ENCODE data around the gene CNP. TPM values are rescaled to one million over a fixed set of nuclear protein-coding genes. Genes with fewer than 3 reads are reported as not detected.
"Not testable (repeated sequence)": the region's sequence is repeated elsewhere in the genome, so short reads cannot be mapped to it uniquely, and the experiment has no call there.

The CNP gene
- polyA plus RNA-seq, 3 donors from 2014 or later: 22.8 to 56.3 (median 44.1) TPM

DNA sequence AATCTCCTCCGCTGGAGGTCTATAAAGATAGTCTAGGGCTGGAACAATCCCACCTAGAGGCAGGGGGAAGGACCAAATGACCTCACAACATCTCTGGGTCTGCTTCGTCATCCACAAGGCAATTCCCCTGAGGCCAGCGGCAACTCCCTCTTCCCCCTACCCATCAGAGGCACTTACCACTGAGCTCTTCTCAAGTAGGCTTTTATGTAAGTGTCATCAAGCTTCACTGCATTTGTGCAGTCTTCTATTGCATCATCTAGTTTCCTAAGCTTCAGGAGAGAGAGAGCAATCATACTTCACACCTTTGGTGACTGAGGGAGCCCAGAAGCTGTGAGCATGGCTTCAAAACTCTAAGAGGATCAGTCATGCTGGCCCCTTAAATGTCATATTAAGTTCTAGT lies 21.0 kb downstream of the CNP start:
- no peak for DNase-seq
- H3K36me3 Mint-ChIP-seq: peaks cover 15 to 53% (median 40%) of the 10 kb centered on the region in 3 donors
- H3K9me3 Mint-ChIP-seq: no peaks in the 10 kb centered on the region
- H3K4me3 Mint-ChIP-seq: no peak overlapping the region
- H3K27me3 Mint-ChIP-seq (ENCODE audit: low read depth in 3 of 3): peaks cover 0 to 2% (median 2%) of the 10 kb centered on the region in 3 donors
- no peaks in the 10 kb centered on the region for H3K4me1 Mint-ChIP-seq
- no peak overlapping the region for H3K27ac Mint-ChIP-seq

DNA sequence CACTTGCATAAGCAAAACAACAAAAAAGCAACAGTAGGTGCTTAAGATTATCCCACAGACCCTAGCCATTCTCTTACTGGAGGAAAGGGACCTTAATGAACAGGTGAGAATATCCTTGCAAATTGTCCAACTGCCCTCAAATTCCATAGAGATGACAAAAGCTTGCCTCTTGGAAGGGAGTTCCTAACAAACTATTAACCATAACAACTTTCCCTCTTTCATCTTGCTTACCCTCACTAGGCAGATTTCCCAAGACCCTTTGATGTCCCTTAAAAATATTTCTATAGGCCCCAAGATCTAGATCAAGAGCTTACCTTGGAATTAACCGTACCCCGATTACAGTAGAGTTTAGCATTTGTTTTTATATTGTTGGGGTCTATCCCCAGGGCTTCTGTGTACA lies 21.8 kb downstream of the CNP start:
- peaks cover 14 to 53% (median 38%) of the 10 kb centered on the region in 3 donors for H3K36me3 Mint-ChIP-seq
- no peak overlapping the region for H3K4me3 Mint-ChIP-seq

DNA sequence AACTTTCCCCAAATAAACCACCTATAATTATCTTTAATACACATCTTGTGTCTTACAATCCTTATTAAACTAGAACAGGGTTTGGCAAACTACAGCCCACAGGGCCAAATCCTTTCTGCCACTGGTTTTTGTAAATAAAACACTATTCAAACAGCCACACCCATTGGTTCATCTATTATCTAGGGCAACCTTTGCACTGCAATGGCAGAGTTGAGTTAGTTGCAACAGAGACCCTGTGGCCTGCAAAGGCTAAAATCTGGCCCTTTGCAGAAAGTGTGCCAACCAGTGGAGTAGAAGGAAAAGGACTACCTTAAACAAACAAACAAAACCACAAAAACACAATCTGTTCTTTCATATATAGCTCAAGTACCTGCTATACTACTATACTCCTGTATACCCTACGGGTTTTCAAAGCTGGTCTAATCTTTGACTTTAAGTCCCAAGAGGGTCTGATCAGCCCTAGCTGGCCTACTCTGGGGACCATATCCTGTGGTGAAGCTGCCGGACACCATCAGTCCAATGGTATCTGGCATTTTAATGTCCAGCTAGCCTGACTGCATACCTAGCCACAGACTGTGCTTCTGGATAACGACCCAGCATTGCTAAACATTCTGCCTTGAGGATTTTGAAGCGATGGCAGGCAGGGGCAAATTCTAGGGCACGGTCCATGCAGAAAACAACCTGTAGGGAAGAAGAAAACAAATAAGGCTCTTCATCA lies 23.3 kb downstream of the CNP start:
- H3K27me3 Mint-ChIP-seq (ENCODE audit: low read depth in 3 of 3): peaks cover 0 to 2% (median 0%) of the 10 kb centered on the region in 3 donors
- H3K4me3 Mint-ChIP-seq: no peak overlapping the region
- no peak for DNase-seq
- H3K36me3 Mint-ChIP-seq: peaks cover 16 to 54% (median 36%) of the 10 kb centered on the region in 3 donors
- no peaks in the 10 kb centered on the region for H3K4me1 Mint-ChIP-seq
- H3K27ac Mint-ChIP-seq: no peak overlapping the region
- no peaks in the 10 kb centered on the region for H3K9me3 Mint-ChIP-seq

More for the DNA sequence above, 21.8 kb downstream of the CNP start:
- Mint-ChIP-seq H3K4me1 (no peaks in the 10 kb centered on the region), H3K27ac (peak overlapping the region in 2 of 6 donors; percentile 8 to 58), H3K9me3 (no peaks in the 10 kb centered on the region), H3K27me3 (ENCODE audit: low read depth in 3 of 3) (peaks cover 0 to 2% (median 2%) of the 10 kb centered on the region in 3 donors)
- DNase-seq: no peak

DNA sequence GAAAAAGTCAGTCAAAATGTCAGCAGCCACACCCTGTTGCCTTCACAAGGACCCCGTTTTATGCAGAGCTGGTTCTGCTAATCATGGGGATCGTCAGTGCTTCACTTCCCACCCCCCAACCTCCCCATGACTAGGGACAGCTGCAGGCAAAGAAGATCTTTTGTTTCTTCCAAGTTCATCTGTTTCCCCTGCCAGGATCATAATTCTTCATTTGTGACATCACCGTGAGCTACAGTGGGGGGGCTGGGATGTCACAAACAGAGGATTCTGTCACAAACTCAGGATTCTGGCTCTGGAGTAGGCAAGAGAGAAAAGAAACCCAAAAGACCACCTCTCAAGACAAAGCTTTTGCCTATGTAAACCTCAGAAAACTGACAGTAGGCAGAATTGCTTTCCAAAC lies 26.0 kb downstream of the CNP start:
- H3K27ac Mint-ChIP-seq: peak overlapping the region in 1 of 6 donors; percentile 20
- H3K9me3 Mint-ChIP-seq: no peaks in the 10 kb centered on the region
- no peak overlapping the region for H3K4me3 Mint-ChIP-seq
- DNase-seq: no peak
- H3K36me3 Mint-ChIP-seq: peaks cover 14 to 59% (median 32%) of the 10 kb centered on the region in 3 donors
- no peaks in the 10 kb centered on the region for H3K4me1 Mint-ChIP-seq
- peaks cover 0 to 3% (median 0%) of the 10 kb centered on the region in 3 donors for H3K27me3 Mint-ChIP-seq (ENCODE audit: low read depth in 3 of 3)

DNA sequence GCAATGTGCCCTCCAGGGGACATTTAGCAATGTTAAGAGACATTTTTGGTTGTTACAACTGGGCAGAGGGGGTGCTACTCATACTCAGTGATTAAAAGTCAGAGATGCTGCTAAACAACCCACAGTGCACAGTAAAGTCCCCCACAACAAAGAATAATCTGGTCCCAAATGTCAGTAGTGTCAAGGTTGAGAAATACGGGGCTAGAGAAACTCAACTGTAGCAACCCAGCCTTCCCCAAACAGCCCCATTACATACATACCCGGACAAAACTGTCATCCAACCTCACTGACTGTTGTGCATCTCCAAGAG lies 30.2 kb downstream of the CNP start:
- no peaks in the 10 kb centered on the region for H3K9me3 Mint-ChIP-seq
- no peak for DNase-seq
- peaks cover 0 to 5% (median 0%) of the 10 kb centered on the region in 3 donors for H3K27me3 Mint-ChIP-seq (ENCODE audit: low read depth in 3 of 3)
- H3K36me3 Mint-ChIP-seq: peaks cover 7 to 38% (median 20%) of the 10 kb centered on the region in 3 donors
- H3K27ac Mint-ChIP-seq: peak overlapping the region in 1 of 6 donors; percentile 45
- H3K4me1 Mint-ChIP-seq: peaks cover 0 to 9% of the 10 kb centered on the region in 2 donors
- no peak overlapping the region for H3K4me3 Mint-ChIP-seq

DNA sequence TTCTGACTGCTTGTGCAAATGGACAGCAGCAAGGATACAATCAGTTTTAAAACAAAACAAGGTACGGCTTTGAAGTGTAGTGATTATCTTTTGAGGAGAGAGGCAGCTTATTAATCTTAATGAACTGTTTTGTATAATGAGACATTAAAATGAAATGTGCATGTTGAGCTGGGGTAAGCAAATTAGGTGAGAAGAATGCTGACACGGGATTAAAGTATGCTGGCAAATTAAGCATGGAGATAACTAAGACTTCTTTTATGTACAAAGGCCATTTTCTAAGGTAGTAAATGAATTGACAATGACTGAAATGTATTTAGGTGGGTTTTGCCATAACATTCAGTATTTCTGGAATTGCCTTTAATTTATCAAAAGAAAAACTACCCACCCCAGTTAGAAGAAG lies 31.9 kb downstream of the CNP start:
- no peak overlapping the region for H3K27ac Mint-ChIP-seq
- H3K27me3 Mint-ChIP-seq (ENCODE audit: low read depth in 3 of 3): peaks cover 0 to 5% (median 0%) of the 10 kb centered on the region in 3 donors
- no peaks in the 10 kb centered on the region for H3K9me3 Mint-ChIP-seq
- no peak for DNase-seq
- H3K36me3 Mint-ChIP-seq: peaks cover 7 to 31% (median 20%) of the 10 kb centered on the region in 3 donors
- no peak overlapping the region for H3K4me3 Mint-ChIP-seq
- peaks cover 7 to 26% of the 10 kb centered on the region in 2 donors for H3K4me1 Mint-ChIP-seq

DNA sequence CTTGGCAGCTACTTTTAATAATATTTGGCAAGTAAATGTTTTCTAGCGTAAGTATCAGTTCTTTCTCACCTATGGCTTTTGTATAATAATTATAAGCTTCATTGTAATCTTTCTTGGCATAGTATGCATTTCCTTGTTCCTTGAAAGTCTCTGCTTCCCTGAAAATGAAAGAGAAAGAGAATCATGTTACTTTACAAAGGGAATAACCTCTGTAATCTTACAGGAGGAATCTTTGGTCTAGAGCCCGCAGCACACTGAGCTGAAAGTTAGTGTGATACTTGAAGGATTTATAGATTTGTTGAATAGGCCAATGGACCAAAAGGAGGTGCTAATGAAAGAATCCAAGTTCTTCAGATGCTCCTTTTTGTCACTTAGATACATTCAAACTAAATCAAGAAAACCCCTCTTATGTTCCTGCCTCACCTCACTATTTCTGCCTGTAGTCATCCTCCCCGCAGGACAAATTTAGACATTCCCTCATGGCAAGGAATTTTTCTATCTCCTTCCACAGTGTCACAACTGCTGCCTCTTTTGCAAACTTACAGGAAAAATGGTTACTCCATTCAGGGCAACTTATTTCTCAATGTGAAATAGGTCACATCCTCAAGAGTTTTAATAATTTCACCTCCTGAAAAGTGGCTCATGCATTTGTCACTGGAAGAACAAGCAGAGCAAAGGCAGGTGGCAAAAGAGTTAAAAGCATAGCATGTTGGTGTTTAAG lies 34.0 kb downstream of the CNP start:
- H3K36me3 Mint-ChIP-seq: peaks cover 0 to 21% (median 12%) of the 10 kb centered on the region in 3 donors
- H3K27me3 Mint-ChIP-seq (ENCODE audit: low read depth in 3 of 3): peaks cover 0 to 5% (median 0%) of the 10 kb centered on the region in 3 donors
- DNase-seq: no peak
- no peak overlapping the region for H3K27ac Mint-ChIP-seq
- no peaks in the 10 kb centered on the region for H3K9me3 Mint-ChIP-seq
- H3K4me1 Mint-ChIP-seq: peaks cover 14 to 46% of the 10 kb centered on the region in 2 donors
- no peak overlapping the region for H3K4me3 Mint-ChIP-seq

DNA sequence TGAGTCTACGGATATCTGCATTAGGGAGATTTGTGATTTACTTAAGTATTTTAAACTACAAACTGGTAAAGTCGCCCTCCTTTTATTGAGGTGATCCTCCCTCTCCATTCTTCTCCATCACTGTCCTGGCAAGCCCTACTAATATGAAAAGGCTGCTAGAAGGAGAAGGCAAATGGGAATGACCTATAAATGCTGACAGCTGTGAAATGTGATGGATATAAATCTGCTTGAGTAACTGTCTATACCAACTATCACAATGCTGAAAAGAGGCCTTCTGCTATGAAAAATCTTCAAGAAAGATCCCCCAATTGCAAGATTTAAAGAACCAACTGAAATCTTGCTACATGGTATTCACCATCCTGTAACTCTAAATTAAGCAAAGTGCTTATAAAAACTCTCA lies 35.1 kb downstream of the CNP start:
- Mint-ChIP-seq H3K4me3 (no peak overlapping the region), H3K4me1 (peaks cover 14 to 47% of the 10 kb centered on the region in 2 donors), H3K27ac (no peak overlapping the region), H3K9me3 (no peaks in the 10 kb centered on the region), H3K27me3 (ENCODE audit: low read depth in 3 of 3) (peaks cover 0 to 5% (median 1%) of the 10 kb centered on the region in 3 donors), H3K36me3 (peaks cover 0 to 10% (median 8%) of the 10 kb centered on the region in 3 donors)
- no peak for DNase-seq

DNA sequence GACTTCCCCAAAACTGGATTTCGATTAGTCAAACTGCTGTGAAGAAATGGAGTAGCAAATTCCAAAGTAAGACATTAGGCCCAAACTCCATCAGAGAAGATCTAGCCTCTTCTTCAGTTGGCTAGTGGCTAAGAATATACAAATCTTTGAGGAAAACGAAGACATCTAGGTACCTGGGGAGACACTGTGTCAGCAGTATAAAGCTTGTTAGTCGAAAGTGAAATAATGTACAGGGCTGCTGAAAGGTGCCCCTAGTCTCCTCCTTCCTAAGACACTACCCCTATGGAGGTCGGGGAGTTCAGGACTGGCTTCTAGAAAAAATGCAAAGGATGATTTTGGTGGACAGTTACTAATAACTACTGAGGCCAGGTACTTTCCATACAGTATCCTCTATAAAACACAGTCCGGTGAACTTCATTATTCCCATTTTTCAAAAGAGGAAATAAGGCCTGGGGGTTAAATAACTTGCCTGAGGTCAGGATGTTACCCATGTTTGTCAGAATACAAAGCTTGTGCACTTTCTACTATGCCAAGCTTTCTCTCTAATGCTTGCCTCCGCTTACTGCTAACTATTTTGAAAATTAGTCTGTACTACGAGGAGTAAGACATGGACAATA lies 35.7 kb downstream of the CNP start:
- Mint-ChIP-seq H3K36me3 (peaks cover 0 to 5% (median 4%) of the 10 kb centered on the region in 3 donors), H3K27ac (no peak overlapping the region)

DNA sequence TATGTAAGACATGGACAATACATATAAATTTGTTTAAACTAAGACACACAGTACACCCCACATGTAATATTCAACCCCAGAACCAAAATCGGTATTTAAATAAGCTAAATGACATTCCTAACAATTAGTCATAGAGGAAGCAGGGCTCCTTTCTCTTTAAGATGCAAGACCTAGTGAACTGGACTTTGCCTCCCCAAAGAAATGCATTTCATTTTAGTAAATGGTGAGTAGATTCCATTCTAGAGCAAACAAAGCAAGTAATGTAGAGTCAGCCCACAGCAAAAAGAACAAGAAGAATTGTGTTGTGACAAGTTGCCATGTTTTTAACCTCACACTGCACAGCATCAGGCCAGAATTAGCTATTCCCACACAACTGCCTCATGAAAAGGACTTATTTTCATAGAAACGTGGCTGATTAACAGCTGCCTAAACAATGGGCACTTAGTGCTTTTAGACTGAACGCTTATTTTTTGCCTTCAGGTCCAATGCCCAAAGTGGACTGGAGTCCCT lies 36.3 kb downstream of the CNP start:
- H3K4me3 Mint-ChIP-seq: no peak overlapping the region
- no peak overlapping the region for H3K27ac Mint-ChIP-seq
- H3K27me3 Mint-ChIP-seq (ENCODE audit: low read depth in 3 of 3): peaks cover 0 to 2% (median 1%) of the 10 kb centered on the region in 3 donors
- H3K36me3 Mint-ChIP-seq: peaks cover 0 to 5% (median 4%) of the 10 kb centered on the region in 3 donors
- no peak for DNase-seq
- no peaks in the 10 kb centered on the region for H3K9me3 Mint-ChIP-seq
- H3K4me1 Mint-ChIP-seq: peaks cover 18 to 54% of the 10 kb centered on the region in 2 donors

More for the DNA sequence above, 35.7 kb downstream of the CNP start:
- peaks cover 17 to 52% of the 10 kb centered on the region in 2 donors for H3K4me1 Mint-ChIP-seq
- no peak overlapping the region for H3K4me3 Mint-ChIP-seq
- H3K27me3 Mint-ChIP-seq (ENCODE audit: low read depth in 3 of 3): peaks cover 0 to 2% (median 1%) of the 10 kb centered on the region in 3 donors
- H3K9me3 Mint-ChIP-seq: no peaks in the 10 kb centered on the region
- DNase-seq: no peak

DNA sequence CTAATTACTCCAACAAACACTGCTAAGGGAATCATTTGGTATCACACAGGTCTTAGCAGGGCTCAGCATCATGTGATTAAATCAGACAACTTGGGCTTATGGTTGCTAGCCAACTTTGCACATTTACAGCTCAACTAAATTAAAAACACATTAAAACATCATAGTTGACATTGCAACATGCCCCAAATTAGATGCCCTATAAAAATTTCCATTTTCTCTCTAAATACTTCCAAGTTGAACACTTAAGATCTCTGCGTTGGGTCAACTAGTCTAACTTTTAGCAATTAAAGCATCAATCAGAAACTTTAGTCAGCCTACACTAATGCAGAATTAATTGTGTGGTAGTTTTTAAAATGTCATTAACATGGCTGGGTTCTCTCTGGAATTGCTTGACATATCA lies 38.6 kb downstream of the CNP start:
- no peak overlapping the region for H3K4me3 Mint-ChIP-seq
- H3K36me3 Mint-ChIP-seq: peaks cover 0 to 4% (median 0%) of the 10 kb centered on the region in 3 donors
- H3K27me3 Mint-ChIP-seq (ENCODE audit: low read depth in 3 of 3): peaks cover 0 to 3% (median 1%) of the 10 kb centered on the region in 3 donors
- peak overlapping the region in 1 of 6 donors; percentile 21 for H3K27ac Mint-ChIP-seq
- peaks cover 32 to 69% of the 10 kb centered on the region in 2 donors for H3K4me1 Mint-ChIP-seq
- no peak for DNase-seq
- H3K9me3 Mint-ChIP-seq: no peaks in the 10 kb centered on the region

DNA sequence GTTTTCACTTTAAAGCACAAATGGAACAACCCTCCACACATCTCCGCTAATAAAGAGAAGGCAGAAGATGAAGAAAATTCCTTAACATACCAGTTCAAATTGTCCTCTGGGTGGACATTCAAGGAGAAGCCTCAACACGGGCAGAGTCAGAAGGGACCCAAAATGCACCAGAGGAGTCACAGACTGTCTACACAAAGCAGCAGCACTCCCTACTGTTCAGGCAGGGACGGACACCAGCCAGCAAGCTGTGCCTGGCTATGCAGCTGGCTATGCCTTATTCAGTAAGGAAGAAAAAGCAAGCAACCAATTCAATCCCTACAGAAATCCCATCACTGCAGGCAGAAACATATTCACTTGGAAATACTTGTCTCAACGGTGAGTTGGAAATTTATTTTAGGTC lies 42.6 kb downstream of the CNP start:
- DNase-seq: no peak
- Mint-ChIP-seq H3K27me3 (ENCODE audit: low read depth in 3 of 3) (peaks cover 0 to 3% (median 2%) of the 10 kb centered on the region in 3 donors), H3K4me1 (peaks cover 57 to 71% of the 10 kb centered on the region in 2 donors), H3K27ac (no peak overlapping the region), H3K36me3 (peaks cover 0 to 4% (median 0%) of the 10 kb centered on the region in 3 donors), H3K9me3 (no peaks in the 10 kb centered on the region), H3K4me3 (no peak overlapping the region)

DNA sequence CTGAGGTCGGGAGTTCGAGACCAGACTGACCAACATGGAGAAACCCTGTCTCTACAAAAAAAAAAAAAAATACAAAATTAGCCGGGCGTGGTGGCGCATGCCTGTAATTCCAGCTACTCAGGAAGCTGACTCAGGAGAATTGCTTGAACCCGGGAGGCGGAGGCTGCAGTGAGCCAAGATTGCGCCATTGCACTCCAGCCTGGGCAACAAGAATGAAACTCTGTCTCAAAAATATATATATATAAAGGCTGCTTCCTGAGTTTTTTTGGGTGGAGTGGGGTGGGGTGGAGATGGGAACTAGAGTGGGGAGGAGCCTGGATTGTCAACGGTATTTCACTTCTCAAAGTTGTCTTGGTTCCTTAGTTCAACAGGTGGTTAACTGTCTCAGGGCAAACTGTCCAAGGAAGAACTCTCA lies 43.7 kb downstream of the CNP start:
- H3K4me1 Mint-ChIP-seq: peaks cover 57 to 66% of the 10 kb centered on the region in 2 donors
- not testable (repeated sequence) for H3K4me3 Mint-ChIP-seq, DNase-seq

More for the DNA sequence above, 43.7 kb downstream of the CNP start:
- H3K27me3 Mint-ChIP-seq (ENCODE audit: low read depth in 3 of 3); H3K36me3 Mint-ChIP-seq; H3K9me3 Mint-ChIP-seq: not testable (repeated sequence)
- peak overlapping the region in 5 of 6 donors; percentile 3 to 68 (median 29) for H3K27ac Mint-ChIP-seq

Data from immature natural killer cell (primary cell).